Activated CD4-positive, alpha-beta T cell treated with anti-CD3 and anti-CD28 coated beads, Interleukin-2, amount 50 U/mL, for 4 hours (primary cell): ENCODE measurements around the gene TMEM86B.

Experiments used
- DNase-seq, 2 experiments: peaks; one replicate each; pipeline ENCODE4 v3.0.0-alpha.2; 2020

TMEM86B gene, protein sequence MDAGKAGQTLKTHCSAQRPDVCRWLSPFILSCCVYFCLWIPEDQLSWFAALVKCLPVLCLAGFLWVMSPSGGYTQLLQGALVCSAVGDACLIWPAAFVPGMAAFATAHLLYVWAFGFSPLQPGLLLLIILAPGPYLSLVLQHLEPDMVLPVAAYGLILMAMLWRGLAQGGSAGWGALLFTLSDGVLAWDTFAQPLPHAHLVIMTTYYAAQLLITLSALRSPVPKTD

DNA sequence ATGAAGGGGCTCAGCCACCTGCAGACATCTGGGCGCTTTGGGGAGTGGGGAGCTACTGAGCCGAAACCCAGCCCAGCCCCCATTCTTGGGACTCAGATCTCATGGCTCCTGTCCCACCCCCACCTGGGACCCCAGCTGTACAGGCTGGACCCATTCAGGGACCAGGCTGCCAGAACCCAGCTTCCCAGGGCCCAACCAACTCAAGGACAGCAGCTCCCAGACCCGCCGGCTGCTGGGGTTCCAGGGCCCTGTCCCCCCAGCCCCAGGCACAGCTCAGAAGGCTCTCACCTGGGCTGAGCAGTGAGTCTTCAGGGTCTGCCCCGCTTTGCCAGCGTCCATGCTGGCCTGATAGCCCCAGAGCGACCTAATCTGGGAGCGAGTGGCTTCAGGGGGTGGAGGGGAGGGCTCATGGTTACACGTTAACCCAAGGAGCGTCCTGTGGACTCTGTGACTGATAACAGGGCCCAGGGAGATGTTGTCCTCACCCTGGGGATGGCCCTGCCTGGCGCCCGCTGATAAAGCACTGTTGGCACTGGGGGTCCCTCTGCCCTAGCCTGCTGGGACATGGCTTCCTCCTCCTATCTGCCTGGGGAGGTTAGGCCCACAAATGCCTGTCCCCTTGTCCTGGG, at the start of gene TMEM86B:
TMEM86B (minus strand) TSS at position 361 of the 629 bp plus-strand sequence; CDS start at position 339, 22 bp downstream.
- DNase-seq, result no peak

- DNase-seq, result no peak
Measured at GRCh38 chr19:55277494-55277893, 48.9 kb upstream of the TMEM86B start.

DNA sequence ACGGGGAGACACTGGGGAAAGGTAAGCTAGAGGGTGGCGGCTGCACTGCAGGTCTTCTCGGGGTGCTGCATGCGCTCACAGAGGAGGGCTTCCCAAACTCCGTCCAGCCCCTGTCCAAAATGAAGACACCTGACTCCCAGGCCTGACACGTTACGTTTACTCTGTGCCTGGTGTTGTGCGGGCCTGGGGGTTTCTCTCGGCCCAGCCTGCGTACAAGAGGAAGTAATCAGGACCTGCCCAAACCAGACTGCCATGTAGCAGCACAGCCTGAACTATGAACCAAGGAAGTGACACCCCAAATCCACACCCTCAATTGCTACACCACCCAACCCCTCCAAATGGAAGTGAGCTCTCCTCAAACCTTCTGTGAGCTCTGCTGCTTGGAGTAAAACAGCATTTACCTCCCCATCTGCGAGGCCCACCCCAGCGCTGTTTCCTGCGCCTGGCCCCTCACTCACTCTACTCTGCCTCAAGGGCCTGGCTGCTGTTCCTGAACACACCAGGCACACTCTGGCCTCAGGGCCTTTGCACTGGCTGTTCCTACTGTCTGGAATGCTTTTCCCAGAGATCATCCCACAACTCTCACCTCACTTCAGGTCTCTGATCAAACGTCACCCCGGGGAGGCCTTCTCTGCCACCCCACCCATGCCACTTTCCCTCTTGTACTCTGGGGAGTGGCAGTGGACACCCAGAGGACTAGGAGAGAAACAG, 48.3 kb upstream of the TMEM86B start:
- DNase-seq, result no peak

DNA sequence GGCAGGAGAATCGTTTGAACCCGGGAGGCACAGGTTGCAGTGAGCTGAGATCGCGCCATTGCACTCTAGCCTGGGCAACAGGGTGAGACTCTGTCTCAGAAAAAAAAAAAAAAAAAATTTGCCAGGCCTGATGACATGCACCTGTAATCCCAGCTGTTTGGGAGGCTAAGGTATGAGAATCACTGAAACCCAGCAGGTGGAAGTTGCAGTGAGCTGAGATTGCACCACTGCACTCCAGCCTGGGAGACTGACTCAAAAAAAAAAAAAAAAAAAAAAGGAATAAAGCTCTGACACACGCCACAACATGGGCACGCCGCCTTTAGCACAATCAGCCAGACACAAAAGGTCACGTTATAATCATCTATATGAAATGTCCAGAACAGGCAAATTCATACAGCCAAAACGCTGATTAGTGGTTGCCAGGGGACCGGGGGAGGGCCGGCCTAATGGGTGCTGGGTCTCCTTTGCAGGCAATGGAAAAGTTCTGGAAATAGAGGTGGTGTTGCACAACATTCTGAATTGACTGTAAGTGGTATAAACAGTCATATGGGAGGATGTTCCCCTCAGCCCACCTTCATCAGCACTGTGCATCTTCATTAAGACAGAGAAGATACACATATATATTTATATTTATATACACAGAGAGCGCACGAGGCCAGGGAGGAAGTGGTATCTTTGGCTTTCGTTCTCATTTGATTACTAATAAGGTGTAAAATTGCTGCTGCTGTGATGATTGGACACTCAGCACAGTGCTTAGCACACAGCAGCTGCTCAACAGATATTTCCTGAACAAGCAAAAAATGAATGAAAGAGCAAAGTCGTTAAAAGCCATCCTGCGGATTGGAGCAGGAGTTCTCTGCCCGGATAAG, 47.5 kb upstream of the TMEM86B start:
- no peak for DNase-seq

GRCh38 chr19:55273978-55274707, 45.6 kb upstream of the TMEM86B start:
- DNase-seq, result no peak

GRCh38 chr19:55272142-55272541, 43.6 kb upstream of the TMEM86B start:
- no peak for DNase-seq

- DNase-seq, result no peak
Measured at GRCh38 chr19:55270172-55270942, 41.8 kb upstream of the TMEM86B start.

DNA sequence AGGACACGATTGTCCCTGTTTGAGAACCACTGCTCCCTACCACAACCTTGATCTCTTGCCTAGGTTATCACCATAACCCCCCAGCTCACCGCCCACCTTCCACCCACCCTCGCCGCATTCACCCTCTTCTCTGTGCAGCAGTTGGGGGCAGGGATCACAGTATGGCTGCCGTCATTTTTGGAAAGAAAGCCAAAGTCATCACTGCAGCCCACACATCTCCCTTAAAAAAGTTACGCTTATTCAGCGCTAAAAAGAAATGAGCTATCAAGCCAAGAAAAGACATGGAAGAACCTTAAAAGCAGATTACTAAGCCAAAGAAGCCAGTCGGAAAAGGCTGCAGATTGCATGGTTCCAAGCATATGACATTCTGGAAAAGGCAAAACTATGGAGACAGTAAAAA, 40.7 kb upstream of the TMEM86B start:
- DNase-seq, result no peak

DNA sequence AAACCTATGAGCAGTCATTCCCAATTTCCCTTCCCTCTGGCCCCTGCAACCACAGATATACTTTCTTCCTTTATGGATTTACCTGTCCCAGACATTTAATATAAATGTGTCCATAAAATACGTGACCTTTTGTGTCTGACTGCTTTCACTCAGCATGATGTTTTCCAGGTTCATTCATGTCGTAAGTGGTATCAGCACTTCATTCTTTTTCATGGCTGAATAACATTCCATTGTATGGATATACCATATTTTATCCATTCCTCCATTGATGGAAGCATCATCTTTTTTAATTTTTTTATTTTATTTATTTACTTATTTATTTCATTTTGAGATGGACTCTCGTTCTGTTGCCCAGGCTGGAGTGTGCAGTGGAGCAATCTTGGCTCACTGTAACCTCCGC, 38.3 kb upstream of the TMEM86B start:
- DNase-seq, result no peak

DNA sequence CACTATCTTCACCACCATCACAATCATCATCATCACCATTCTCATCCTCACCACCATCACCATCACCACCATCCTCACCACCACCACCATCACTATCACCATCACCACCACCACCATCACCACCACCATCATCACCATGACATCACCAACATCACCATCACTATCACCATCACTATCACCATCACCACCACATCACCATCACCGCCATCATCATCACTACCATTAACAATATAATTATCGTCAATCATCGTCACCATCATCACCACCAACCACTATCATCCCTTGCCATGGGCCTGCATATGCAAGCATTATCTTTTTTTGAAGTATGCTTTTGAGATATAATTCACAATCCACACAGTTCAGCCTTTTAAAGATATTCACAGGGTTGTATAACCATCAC, 37.8 kb upstream of the TMEM86B start:
- DNase-seq, result no peak

DNA sequence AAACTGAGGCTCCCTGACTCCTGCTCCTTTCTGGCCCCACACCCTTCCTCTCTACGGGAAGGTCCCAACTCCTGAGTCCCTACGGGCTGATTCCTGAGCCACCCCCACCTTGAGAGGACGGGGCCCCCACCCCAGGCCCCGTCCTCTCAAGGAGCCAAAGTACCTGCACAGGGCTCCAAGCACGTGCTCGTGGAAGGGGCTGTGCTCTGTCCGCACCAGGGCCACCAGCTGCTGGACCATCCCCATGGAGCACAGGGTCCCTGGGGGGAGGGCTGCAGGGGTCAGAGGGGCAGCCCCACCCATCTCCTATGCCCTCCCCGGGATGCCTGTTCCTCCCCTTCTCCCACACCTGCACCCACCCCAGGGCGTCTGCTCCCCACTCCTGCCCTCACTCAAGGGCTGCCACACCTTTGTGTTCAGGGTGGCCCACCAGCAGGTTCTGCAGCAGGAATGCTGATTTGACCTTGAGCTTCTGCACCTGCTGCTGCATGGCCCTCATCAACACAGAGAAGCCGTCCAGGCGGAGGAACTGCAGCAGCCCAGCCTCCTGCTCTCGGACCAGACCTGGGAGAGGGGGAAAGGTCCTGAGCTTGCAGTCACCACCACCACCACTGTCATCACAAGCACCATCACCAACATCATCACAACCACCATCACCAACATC, 37.3 kb upstream of the TMEM86B start:
- DNase-seq, result no peak

DNA sequence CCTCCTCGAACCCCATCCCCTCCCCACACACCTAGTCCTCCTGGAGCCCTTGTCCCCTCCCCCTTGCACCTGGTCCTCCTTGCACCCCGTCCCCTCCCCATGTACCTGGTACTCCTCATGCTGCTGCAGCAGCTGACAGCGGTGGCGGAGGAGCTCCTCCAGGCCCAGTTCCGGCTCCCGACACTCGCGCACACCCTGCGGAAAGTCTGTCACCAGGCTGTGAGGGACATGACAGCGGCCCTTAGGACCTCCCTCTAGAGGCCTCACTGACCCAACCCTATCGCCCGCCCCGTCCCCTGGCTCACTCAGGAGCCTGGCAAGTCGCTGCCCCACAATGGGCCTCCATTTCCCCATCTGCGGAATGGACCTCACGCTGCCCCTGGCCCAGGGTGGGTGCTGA, 36.6 kb upstream of the TMEM86B start:
- no peak for DNase-seq

DNA sequence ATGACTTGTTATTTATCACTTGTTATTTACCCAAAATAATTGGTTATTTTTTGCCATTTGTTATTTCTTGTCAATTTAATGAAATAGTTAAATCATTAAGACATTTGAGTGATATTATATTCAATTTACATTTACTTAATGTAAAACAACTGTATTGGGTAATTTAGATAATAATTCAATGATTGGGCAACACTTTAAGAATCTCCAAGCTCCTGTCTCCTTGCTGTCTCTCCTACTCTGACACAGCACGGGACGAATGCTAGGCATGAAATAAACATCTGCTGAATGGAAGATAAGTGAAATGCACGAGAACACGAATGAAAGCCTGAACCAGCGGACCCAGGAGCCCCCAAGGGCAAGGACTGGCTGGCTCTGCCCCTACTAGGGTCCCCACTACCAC, 36.0 kb upstream of the TMEM86B start:
- no peak for DNase-seq

DNA sequence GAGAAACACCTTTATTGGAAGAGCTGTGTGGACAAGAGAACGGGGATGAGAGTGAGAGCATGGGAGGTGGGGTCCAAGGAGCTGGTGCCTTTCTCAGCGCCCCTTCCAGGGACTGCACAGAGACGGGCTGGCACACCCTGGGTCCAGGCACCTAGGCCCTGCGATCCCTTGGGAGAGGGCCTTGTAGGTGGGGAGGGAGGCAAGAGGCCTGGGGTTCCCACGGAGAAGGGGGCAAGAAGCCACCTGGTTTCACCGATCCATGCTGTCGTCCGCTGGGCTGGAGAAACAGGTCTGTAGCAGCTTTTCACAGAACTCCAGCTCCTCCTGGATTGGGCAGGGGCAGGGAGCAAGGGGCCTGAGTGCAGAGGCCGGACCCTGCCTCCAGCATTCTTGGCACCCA, 33.8 kb upstream of the TMEM86B start:
- DNase-seq, result no peak

GRCh38 chr19:55261671-55262126, 33.1 kb upstream of the TMEM86B start:
- DNase-seq, result no peak

GRCh38 chr19:55259540-55260210, 31.1 kb upstream of the TMEM86B start:
- no peak for DNase-seq

- DNase-seq, result peak; percentile 88 to 92
Measured at GRCh38 chr19:55258828-55259539, 30.4 kb upstream of the TMEM86B start, which contains the start of gene PPP6R1. Gene PPP6R1 (minus strand): TSS chr19:55259017. CDS start chr19:55247103, 11,914 bp downstream.

DNA sequence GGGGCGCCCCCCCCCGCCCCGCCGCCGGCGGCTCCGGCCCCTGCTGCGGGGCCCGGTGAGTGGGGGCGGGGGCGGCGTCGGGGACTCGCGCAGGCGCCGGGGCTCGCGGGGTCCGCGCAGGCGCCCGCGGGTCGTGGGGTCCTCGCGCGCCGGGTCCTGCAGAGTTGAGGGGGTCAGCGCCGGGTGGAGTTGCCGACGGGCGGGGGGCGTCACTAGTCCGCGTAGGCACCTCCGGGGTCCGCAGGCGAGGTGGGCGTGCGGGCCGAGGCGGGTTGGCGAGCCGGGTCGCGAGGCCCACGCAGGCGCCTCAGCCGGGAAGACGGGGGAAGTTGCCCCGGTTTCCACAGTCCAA, 29.9 kb upstream of the TMEM86B start:
- peak; percentile 18 to 30 for DNase-seq
